Activated CD8-positive, alpha-beta memory T cell treated with anti-CD3 and anti-CD28 coated beads, Interleukin-2, amount 10 ng/mL, durations not matched to agents 7 days and 5 days (primary cell): ENCODE results near the gene TBC1D9. TPM values are rescaled to one million over a fixed set of nuclear protein-coding genes. Genes with fewer than 3 reads are reported as not detected.

Source experiments
- ATAC-seq: fragments of 150-1000 bp; cut with Tn5 transposase; one replicate; pipeline ENCODE4 v1.10.0; 2021; ENCODE audit warnings: moderate library complexity
- CTCF ChIA-PET: fragments of 350-600 bp; sonication (Branson Sonifier 250); formaldehyde crosslinking; loops from one replicate; lab custom pipeline; 2021; ENCODE audit warnings: antibody characterized with exemption; lab: Charles Lee
- DNase-seq: peaks from one replicate; pipeline ENCODE4 v3.0.0-alpha.2; 2020
- H3K27ac Mint-ChIP-seq: one replicate; pipeline ENCODE4 v1.8.0; 2021; ENCODE audit warnings: mild to moderate bottlenecking, mixed read lengths
- H3K27me3 Mint-ChIP-seq: one replicate; pipeline ENCODE4 v1.8.0; 2021; ENCODE audit warnings: mixed read lengths
- H3K36me3 Mint-ChIP-seq: one replicate; pipeline ENCODE4 v1.8.0; 2021; ENCODE audit warnings: mild to moderate bottlenecking, mixed read lengths
- H3K4me1 Mint-ChIP-seq: one replicate; pipeline ENCODE4 v1.8.0; 2021; ENCODE audit warnings: mixed read lengths
- H3K4me3 Mint-ChIP-seq: one replicate; pipeline ENCODE4 v1.8.0; 2021; ENCODE audit warnings: mild to moderate bottlenecking, moderate library complexity, mixed read lengths
- H3K9me3 Mint-ChIP-seq: one replicate; pipeline ENCODE4 v1.8.0; 2022; ENCODE audit warnings: low read depth, mixed read lengths
- total RNA-seq, 2 experiments: library from RNA; stranded (reverse); gene quantifications; one replicate each; pipeline ENCODE4 v1.2.3, GENCODE V29; 2021

The TBC1D9 gene
- total RNA-seq, 2 experiments from 2014 or later: 0.14 TPM; not detected in 1

DNA sequence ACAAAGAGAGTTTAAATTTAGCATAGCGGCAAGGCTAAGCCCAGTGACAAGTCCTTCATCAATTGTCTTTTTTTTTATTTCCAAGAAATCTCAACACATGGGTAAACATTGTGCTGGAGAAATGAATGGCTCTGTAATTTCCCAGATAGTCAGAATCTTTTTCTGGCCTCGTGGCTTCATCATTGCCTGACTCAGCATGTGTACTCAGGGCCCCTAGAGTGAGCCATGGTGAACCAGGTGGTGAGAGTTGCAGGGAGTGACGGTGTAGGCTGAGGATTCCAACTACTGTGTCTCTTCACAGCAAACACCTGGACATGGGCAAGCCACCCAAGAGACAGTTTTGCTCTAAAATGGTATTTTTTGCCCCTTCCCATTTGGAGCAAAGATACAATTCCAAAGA lies 144.3 kb downstream of the TBC1D9 start:
- Mint-ChIP-seq H3K4me3 (no peak overlapping the region), H3K27ac (no peak overlapping the region), H3K27me3 (peaks cover 10% of the 10 kb centered on the region), H3K9me3 (no peaks in the 10 kb centered on the region), H3K36me3 (no peaks in the 10 kb centered on the region), H3K4me1 (no peaks in the 10 kb centered on the region)
- CTCF ChIA-PET: no interaction called here
- no peak for DNase-seq
- ATAC-seq: no peak

DNA sequence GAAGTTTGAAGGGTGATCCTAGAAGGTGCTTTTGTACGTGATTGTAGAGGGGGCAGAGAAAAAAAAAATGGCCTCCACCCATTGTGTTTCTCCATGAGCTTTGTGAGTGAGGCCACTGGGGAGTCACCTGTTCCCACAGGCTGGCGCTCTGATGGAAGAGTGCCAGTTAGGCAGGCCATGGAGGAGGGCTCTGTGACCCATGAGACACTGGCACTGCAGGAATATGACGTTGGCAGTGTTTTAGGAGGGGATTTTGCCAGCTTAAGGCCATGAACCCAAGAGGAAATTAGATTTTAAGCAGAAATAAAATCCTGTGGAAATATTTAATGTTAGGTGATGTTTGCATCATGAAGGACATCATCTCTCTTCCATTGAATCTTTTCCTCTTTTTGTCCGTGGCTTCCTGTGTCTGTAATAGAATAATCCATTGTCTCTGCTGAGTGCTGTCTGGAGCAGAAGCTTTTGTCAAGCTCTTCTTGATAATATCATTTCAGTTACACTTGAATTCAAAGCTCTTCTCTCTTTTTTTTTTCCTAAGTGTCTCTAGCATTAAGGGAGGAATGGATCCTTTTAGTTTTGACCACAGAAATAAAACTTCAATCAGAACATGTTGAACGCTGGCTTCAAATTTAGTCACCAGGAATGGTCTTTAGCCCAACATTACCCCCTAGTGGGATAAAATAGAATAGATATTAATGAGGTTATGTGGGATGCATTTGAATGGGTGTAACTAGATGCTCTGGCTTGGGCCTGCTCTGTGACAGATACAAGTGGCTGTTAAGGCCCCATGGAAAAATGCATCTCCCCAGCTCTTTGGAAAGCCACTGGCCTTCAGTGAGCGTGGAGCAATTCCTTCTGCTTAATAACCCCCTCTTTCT lies 146.4 kb downstream of the TBC1D9 start:
- Mint-ChIP-seq H3K27me3 (peaks cover 15% of the 10 kb centered on the region), H3K4me1 (no peaks in the 10 kb centered on the region), H3K9me3 (no peaks in the 10 kb centered on the region), H3K36me3 (no peaks in the 10 kb centered on the region), H3K27ac (no peak overlapping the region), H3K4me3 (no peak overlapping the region)
- DNase-seq (no peak), ATAC-seq (no peak)
- CTCF ChIA-PET: interaction anchor here (0.6 to 3.1 kb wide), 11 partner anchors 8 to 1590 kb away, joined by 3 to 19 read pairs (median 3); partner anchors contain the start of genes ELMOD2 and SCOC

DNA sequence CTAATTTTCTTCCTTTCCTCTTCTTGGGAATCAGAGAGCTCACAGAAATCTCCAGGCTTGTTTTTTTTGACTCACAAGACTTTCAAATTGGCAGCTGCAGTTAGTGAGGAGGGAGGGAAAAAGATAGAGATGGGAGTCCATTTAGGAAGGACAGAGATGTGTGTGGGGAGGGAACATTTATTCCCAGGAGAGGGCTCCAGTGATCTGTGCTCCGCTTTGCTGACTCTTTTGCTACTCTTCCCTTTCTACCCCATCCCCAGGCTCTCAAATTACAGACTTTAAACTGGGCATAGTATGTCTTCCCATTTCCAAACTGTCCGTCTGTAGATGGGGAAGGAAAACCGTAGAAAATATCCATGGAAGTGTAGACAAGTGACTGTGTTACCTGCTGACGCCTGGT lies 148.3 kb downstream of the TBC1D9 start:
- Mint-ChIP-seq H3K4me3 (no peak overlapping the region), H3K27me3 (peaks cover 13% of the 10 kb centered on the region), H3K4me1 (no peaks in the 10 kb centered on the region), H3K27ac (no peak overlapping the region), H3K36me3 (no peaks in the 10 kb centered on the region), H3K9me3 (no peaks in the 10 kb centered on the region)
- ATAC-seq (no peak), DNase-seq (no peak)
- CTCF ChIA-PET: interaction anchor here (0.9 to 3.1 kb wide), 2 partner anchors 31 to 247 kb away, joined by 3 to 19 read pairs; no protein-coding TSS in a partner anchor

DNA sequence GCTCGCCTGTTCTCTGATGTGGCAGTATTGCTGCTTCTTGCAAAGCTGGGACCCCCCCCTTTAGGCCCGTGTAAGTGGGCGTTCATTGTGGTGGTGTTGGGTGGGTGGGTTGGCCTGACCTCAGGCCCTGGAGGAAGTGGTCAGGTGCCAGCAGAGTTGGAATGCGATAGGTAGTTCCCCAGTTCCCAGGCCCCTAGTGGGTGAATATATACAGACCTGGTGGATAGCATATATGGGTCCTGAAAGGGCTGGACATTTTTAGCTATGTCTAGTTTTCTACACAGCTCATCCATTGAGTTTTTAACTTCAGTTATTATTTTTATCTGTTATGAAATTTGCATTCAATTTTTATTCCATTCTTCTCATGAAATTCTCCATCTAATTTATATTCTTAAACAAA lies 151.6 kb downstream of the TBC1D9 start:
- H3K4me1 Mint-ChIP-seq: no peaks in the 10 kb centered on the region
- H3K4me3 Mint-ChIP-seq: no peak overlapping the region
- H3K27me3 Mint-ChIP-seq: peaks cover 16% of the 10 kb centered on the region
- CTCF ChIA-PET: no interaction called here
- no peaks in the 10 kb centered on the region for H3K36me3 Mint-ChIP-seq
- DNase-seq (no peak), ATAC-seq (no peak)
- no peaks in the 10 kb centered on the region for H3K9me3 Mint-ChIP-seq
- no peak overlapping the region for H3K27ac Mint-ChIP-seq

DNA sequence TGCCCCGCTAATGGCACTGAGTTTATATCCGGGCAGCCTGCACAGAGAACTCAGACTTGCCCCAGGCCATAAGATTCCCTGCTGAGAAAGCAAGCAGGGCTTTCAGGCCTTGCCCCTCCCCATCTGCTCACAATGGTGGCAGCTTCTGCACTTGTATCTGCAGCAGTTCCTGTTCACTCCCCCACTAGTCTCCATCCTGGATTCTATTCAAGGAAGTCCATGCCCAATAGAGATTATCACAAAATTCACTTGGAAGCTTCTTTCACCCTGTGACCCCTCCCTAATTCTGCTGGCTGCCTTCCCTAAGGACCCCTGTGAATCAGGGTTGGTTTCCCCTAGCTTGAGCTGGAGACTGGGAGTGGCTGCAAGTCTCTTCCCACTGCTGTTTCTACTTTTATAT lies 152.9 kb downstream of the TBC1D9 start:
- ATAC-seq: no peak
- H3K27ac Mint-ChIP-seq: no peak overlapping the region
- CTCF ChIA-PET: interaction anchor here (1.9 kb wide), 1 partner anchor 244 kb away, joined by 6 read pairs; no protein-coding TSS in a partner anchor

DNA sequence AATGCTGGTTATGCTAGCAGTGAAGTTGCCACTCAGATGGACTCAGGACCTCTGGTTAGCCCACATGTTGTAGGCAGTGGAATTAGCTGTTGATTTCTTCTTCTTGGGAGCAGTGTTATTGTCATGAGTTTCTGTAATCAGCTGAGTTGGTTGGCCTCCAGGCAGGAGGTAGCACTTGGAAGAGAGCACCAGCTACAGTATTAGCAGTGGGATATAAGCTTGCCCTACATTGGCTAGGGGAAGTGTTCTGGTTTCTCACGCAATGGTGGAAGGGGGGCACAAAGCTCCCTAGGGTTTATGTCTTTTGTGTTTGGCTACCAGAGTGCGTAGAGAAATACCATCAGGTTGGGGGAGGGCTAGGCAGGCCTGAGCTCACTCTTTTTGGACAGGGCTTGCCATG lies 153.5 kb downstream of the TBC1D9 start:
- CTCF ChIA-PET: interaction anchor here (1.9 kb wide), 1 partner anchor 243 kb away, joined by 6 read pairs; no protein-coding TSS in a partner anchor

More for the DNA sequence above, 152.9 kb downstream of the TBC1D9 start:
- Mint-ChIP-seq H3K36me3 (no peaks in the 10 kb centered on the region), H3K27me3 (peaks cover 22% of the 10 kb centered on the region), H3K9me3 (no peaks in the 10 kb centered on the region), H3K4me3 (no peak overlapping the region), H3K4me1 (no peaks in the 10 kb centered on the region)
- no peak for DNase-seq

DNA sequence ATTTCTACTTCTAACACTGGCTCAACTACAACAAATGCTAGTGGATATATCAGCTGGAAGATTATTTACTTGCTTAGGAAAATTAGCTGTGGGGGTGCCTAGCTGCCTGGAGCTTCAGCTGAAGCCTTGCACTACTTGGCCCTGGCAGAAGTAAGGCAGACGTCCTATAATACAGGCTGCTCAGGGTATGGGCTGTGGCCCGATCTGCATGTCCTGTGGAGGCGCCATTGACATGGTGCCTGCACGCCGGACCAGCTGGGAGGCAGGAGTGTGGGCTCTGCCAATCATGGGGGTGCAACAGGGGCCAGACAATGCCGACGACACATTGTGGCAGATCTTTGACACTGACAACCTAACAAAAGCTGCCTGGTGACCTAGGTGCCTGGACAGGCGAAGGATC lies 155.8 kb downstream of the TBC1D9 start:
- H3K9me3 Mint-ChIP-seq: no peaks in the 10 kb centered on the region
- CTCF ChIA-PET: no interaction called here
- no peaks in the 10 kb centered on the region for H3K36me3 Mint-ChIP-seq
- no peak overlapping the region for H3K4me3 Mint-ChIP-seq
- DNase-seq (no peak), ATAC-seq (no peak)
- no peak overlapping the region for H3K27ac Mint-ChIP-seq
- H3K27me3 Mint-ChIP-seq: peaks cover 16% of the 10 kb centered on the region
- H3K4me1 Mint-ChIP-seq: no peaks in the 10 kb centered on the region

More for the DNA sequence above, 153.5 kb downstream of the TBC1D9 start:
- H3K4me3 Mint-ChIP-seq: no peak overlapping the region
- H3K27ac Mint-ChIP-seq: no peak overlapping the region
- peaks cover 22% of the 10 kb centered on the region for H3K27me3 Mint-ChIP-seq
- H3K4me1 Mint-ChIP-seq: no peaks in the 10 kb centered on the region
- ATAC-seq (no peak), DNase-seq (no peak)
- no peaks in the 10 kb centered on the region for H3K36me3 Mint-ChIP-seq
- no peaks in the 10 kb centered on the region for H3K9me3 Mint-ChIP-seq

DNA sequence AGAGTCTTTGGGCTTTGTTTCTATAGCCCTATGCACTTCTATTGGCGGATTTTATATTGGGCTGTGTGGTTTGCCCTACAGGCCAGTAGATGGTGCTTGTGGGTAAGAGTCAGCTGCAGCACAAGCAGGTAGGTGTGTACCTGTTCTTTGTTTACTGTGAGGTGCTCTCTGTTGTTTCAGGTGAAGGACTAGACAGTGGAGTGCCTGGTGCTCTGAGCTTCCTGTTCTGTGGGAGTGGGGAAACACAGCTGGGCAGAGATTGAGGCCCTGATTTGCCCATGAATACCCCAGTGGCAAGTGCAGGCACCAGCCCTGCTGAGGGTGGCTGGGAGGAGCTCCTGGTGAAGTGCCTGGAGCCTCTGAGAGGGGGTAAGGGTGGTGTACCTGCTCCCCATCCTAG lies 161.1 kb downstream of the TBC1D9 start:
- Mint-ChIP-seq H3K9me3 (no peaks in the 10 kb centered on the region), H3K27me3 (peaks cover 36% of the 10 kb centered on the region), H3K27ac (no peak overlapping the region), H3K4me3 (no peak overlapping the region), H3K4me1 (no peaks in the 10 kb centered on the region), H3K36me3 (no peaks in the 10 kb centered on the region)
- no peak for DNase-seq
- ATAC-seq: no peak
- CTCF ChIA-PET: no interaction called here

DNA sequence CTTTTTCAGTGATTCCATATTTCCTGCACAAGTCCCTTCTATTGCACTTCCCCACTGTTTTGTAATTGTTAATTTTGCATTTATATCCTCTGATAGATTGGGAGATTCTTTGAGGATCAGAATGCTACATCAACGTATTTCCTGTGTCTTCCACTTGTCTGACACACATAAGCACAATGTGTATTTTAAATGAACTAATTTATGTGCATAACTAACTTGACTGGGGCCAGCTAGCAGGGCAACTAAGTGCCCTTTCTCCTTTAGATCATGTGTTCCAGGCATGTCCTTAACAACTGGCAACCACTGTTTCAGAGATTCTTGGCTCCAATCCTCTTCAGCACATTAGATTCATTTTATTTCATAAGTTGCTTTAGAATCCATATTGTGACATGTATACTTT lies 171.7 kb downstream of the TBC1D9 start:
- CTCF ChIA-PET: no interaction called here

DNA sequence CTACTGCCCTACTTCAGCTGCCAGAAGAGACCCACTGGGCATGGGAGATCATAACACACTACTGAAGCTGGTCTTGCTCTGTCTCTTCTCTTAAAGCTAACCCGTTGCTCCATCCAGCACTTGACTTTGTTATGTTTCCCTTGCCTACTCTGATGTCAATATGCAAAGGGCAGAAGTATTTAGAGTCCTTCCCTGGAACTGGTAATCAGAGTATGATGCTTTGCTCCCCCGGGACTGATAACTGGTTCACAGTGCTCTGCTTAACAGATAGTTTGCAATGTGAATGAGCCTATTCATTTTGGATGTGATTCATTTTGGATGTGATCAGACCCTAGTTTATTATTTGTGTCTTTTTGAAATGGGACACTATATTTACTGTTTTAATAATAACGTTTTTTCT lies 175.1 kb downstream of the TBC1D9 start:
- CTCF ChIA-PET: no interaction called here
- no peak overlapping the region for H3K4me3 Mint-ChIP-seq
- DNase-seq: no peak
- no peaks in the 10 kb centered on the region for H3K9me3 Mint-ChIP-seq
- H3K36me3 Mint-ChIP-seq: no peaks in the 10 kb centered on the region
- peaks cover 44% of the 10 kb centered on the region for H3K27me3 Mint-ChIP-seq
- no peak overlapping the region for H3K27ac Mint-ChIP-seq
- ATAC-seq: no peak
- no peaks in the 10 kb centered on the region for H3K4me1 Mint-ChIP-seq

More for the DNA sequence above, 171.7 kb downstream of the TBC1D9 start:
- no peaks in the 10 kb centered on the region for H3K36me3 Mint-ChIP-seq
- H3K4me3 Mint-ChIP-seq: no peak overlapping the region
- no peaks in the 10 kb centered on the region for H3K4me1 Mint-ChIP-seq
- H3K27ac Mint-ChIP-seq: no peak overlapping the region
- H3K27me3 Mint-ChIP-seq: peaks cover 17% of the 10 kb centered on the region
- H3K9me3 Mint-ChIP-seq: no peaks in the 10 kb centered on the region
- DNase-seq: no peak
- ATAC-seq: no peak

DNA sequence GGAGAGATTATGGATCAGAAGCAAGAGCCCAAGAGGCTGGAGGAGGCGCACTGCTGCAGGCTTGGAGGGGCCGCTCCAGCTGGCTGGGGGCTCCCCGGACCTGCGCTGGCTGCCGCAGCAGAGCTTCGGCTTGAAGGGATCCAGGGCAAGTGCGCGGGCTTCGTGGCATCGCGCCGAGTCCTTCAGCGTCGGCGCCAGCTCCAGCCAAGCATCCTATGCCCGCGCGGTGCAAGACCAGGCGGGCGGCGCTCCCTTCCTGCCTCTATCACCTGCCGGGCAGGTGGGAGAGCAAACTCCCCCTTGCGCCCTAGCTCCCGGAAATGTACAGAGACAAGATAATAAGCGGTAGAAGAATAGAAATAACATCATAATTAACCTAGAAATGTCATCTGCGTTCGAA lies 176.9 kb downstream of the TBC1D9 start:
- ATAC-seq (no peak), DNase-seq (no peak)
- H3K27me3 Mint-ChIP-seq: peaks cover 44% of the 10 kb centered on the region
- H3K36me3 Mint-ChIP-seq: no peaks in the 10 kb centered on the region
- no peaks in the 10 kb centered on the region for H3K9me3 Mint-ChIP-seq
- CTCF ChIA-PET: no interaction called here
- H3K4me1 Mint-ChIP-seq: no peaks in the 10 kb centered on the region
- H3K27ac Mint-ChIP-seq: no peak overlapping the region
- H3K4me3 Mint-ChIP-seq: no peak overlapping the region

DNA sequence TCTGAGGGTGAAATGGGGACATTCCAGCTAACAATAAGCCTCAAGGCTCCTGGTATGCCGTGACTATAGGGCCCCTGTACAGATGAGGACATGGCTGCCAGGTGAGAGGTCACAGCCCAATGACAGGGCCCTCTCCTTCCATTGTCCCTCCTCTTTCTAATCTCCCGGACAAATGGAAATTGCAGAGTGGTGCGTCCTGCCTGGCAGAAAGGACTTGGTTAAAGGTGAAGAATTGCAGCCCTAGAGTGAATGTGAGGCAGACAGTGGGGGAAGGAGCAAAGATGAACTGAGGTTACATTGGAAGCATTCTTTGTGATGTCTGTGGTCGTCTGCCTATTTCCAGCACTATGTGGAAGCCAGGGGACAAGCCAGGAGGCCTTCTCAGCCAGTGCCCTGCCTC lies 180.7 kb downstream of the TBC1D9 start:
- peaks cover 62% of the 10 kb centered on the region for H3K27me3 Mint-ChIP-seq
- no peaks in the 10 kb centered on the region for H3K4me1 Mint-ChIP-seq
- DNase-seq (no peak), ATAC-seq (no peak)
- no peak overlapping the region for H3K27ac Mint-ChIP-seq
- no peak overlapping the region for H3K4me3 Mint-ChIP-seq
- H3K9me3 Mint-ChIP-seq: peaks cover 6% of the 10 kb centered on the region
- H3K36me3 Mint-ChIP-seq: no peaks in the 10 kb centered on the region
- CTCF ChIA-PET: no interaction called here

DNA sequence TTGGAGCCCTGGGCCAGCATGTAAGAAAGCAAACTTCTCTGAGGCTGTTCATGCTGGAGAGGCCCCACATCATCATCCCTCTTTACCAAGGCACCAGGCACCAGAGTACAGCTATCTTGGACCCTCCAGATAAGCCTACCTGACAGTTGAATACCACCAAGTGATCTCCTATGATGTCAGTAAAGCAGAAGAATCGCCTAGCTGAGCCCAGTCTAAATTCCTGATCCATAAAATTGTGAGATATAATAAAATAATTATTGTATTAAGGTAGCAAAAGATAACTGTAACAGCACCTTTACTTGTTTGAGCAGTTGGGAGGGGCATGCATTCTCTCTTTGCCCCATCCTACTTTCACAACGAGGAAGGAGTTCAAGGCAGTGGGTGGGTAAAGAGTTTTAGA lies 184.6 kb downstream of the TBC1D9 start:
- H3K27me3 Mint-ChIP-seq: peaks cover 64% of the 10 kb centered on the region

More for the DNA sequence above, 184.6 kb downstream of the TBC1D9 start:
- CTCF ChIA-PET: no interaction called here
- DNase-seq (no peak), ATAC-seq (no peak)
- H3K9me3 Mint-ChIP-seq: peaks cover 6% of the 10 kb centered on the region
- H3K4me1 Mint-ChIP-seq: peaks cover 6% of the 10 kb centered on the region
- no peak overlapping the region for H3K27ac Mint-ChIP-seq
- no peak overlapping the region for H3K4me3 Mint-ChIP-seq
- H3K36me3 Mint-ChIP-seq: peaks cover 2% of the 10 kb centered on the region
